K562 (cell line): ENCODE data around the gene SNRNP48. TPM values are rescaled to one million over a fixed set of nuclear protein-coding genes. Genes with fewer than 3 reads are reported as not detected.

Experiments used
- BCLAF1 ChIP-seq, 2 experiments: fragments of 450-650 bp in 1 of 2; IDR thresholded peaks; 2 replicates each; pipeline ENCODE4 v1.6.1; 2011 to 2017; ENCODE audit warnings: low read depth in 2 of 2, antibody characterized with exemption in 1 of 2, borderline replicate concordance in 1 of 2, low read length in 1 of 2, mild to moderate bottlenecking in 1 of 2, mixed read lengths in 1 of 2; ENCODE audit not compliant: control insufficient read depth in 1 of 2
- HCFC1 ChIP-seq: IDR thresholded peaks from 2 replicates; pipeline ENCODE4 v1.6.1; 2012; ENCODE audit warnings: low read depth, low read length, improper control_type of control experiment
- MEF2A ChIP-seq: IDR thresholded peaks from 2 replicates; pipeline ENCODE4 v1.6.1; 2011; ENCODE audit warnings: low read depth, mild to moderate bottlenecking, low read length, moderate library complexity; ENCODE audit not compliant: control insufficient read depth
- SMARCB1 ChIP-seq: IDR thresholded peaks from 2 replicates; pipeline ENCODE4 v1.6.1; 2011; ENCODE audit warnings: improper control_type of control experiment, low read depth; ENCODE audit not compliant: insufficient read length
- ZC3H4 ChIP-seq: sonication (generic); formaldehyde crosslinking; IDR thresholded peaks from 2 replicates; pipeline ENCODE4 v1.9.0; 2021; ENCODE audit warnings: missing genetic modification reagents, borderline replicate concordance
- ZMIZ1 ChIP-seq, 2 experiments: fragments of 150-350 bp in 1 of 2; IDR thresholded peaks; 2 replicates each; pipeline ENCODE4 v1.6.1; 2012 to 2016; ENCODE audit warnings: low read depth in 2 of 2, low read length in 2 of 2, mild to moderate bottlenecking in 1 of 2, moderate library complexity in 1 of 2
- ZNF263 ChIP-seq: sonication (generic); formaldehyde crosslinking; IDR thresholded peaks from 2 replicates; pipeline ENCODE4 v1.8.0; 2022; ENCODE audit warnings: mild to moderate bottlenecking, missing genetic modification reagents, borderline replicate concordance
- ZNF280B ChIP-seq: fragments of 250-450 bp; sonication (Bioruptor Pico); IDR thresholded peaks from 2 replicates; pipeline ENCODE4 v1.5.1; 2021; ENCODE audit warnings: mild to moderate bottlenecking
- ZNF436 ChIP-seq: fragments of 250-450, 450-650 bp; sonication (Bioruptor Pico); formaldehyde crosslinking; IDR thresholded peaks from 2 replicates; pipeline ENCODE4 v1.7.0; 2020; ENCODE audit warnings: mild to moderate bottlenecking
- ZNF766 ChIP-seq: fragments of 200-800 bp; sonication (Bioruptor generic); conservative IDR thresholded peaks from 2 replicates; pipeline ENCODE4 v1.6.1; 2016; ENCODE audit warnings: missing genetic modification characterization, missing compliant biosample characterization
- polyA plus RNA-seq, 8 experiments: library from polyadenylated mRNA; depleted of rRNA in 4 of 8; stranded (reverse) in 5 of 8; unstranded in 3 of 8; fragments of >200 nt; fragmentation: Nextera tagmentation in 2 of 8; fragmentation: Illumina TruSeq in 1 of 8; extraction: Ambion mirVana in 2 of 8; extraction: Trizol in 1 of 8; gene quantifications; 2 replicates each; pipeline versions ENCODE4 v1.2.1 to v1.2.3, GENCODE V29; 2011 to 2014; ENCODE audit warnings: inconsistent platforms in 1 of 8, missing spikeins in 1 of 8
- total RNA-seq, 7 experiments: library from RNA; depleted of rRNA in 6 of 7; stranded (reverse); fragments of >200 nt in 6 of 7; fragmentation: Illumina TruSeq in 2 of 7; extraction: Trizol in 2 of 7; gene quantifications; 2 replicates each; pipeline versions ENCODE4 v1.2.1 to v1.2.3, GENCODE V29; 2011 to 2021; ENCODE audit warnings: low replicate concordance in 1 of 7
- TF ChIP-seq, protein P1 (sequence below): fragments of 450-650 bp; formaldehyde crosslinking; IDR thresholded peaks from 2 replicates; pipeline ENCODE4 v1.4.0; 2020; ENCODE audit warnings: mild to moderate bottlenecking, moderate library complexity
- TF ChIP-seq, protein P2 (sequence below): sonication (generic); formaldehyde crosslinking; IDR thresholded peaks from 2 replicates; pipeline ENCODE4 v1.8.1; 2023; ENCODE audit warnings: mild to moderate bottlenecking, missing genetic modification reagents
- TF ChIP-seq, protein P3 (sequence below): fragments of 250-450 bp; sonication (Bioruptor Pico); IDR thresholded peaks from 2 replicates; pipeline ENCODE4 v1.4.0; 2020; ENCODE audit warnings: mild to moderate bottlenecking

SNRNP48 gene
- total and polyA plus RNA-seq, 9 of the 15 experiments (the other 6 are each of a cell fraction or from before 2014, with no cell fraction given), result 6.2 to 32.9 (median 18.6) TPM

DNA sequence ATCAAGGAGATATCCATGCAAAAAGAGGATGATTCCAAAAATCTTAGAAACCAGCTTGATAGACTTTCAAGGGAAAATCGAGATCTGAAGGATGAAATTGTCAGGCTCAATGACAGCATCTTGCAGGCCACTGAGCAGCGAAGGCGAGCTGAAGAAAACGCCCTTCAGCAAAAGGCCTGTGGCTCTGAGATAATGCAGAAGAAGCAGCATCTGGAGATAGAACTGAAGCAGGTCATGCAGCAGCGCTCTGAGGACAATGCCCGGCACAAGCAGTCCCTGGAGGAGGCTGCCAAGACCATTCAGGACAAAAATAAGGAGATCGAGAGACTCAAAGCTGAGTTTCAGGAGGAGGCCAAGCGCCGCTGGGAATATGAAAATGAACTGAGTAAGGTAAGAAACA lies 10.1 kb upstream of the SNRNP48 start (continued):
- TF ChIP-seq BCLAF1 (IDR thresholded peaks at IDR 0.05; ENCODE audit: borderline replicate concordance in 1 of 2, control insufficient read depth in 1 of 2, low read depth in 2 of 2, low read length in 1 of 2) (no peak), ZNF436 (CRISPR knock-in tag) (no peak), ZNF263 (CRISPR knock-in tag) (no peak), HCFC1 (no peak), ZC3H4 (no peak), ZMIZ1 (IDR thresholded peaks at IDR 0.05; ENCODE audit: low read depth in 2 of 2, low read length in 2 of 2) (no peak), SMARCB1 (no peak), MEF2A (no peak), ZNF280B (CRISPR knock-in tag) (no peak), ZNF766 (CRISPR knock-in tag) (no peak)
- TF ChIP-seq, protein P1, sequence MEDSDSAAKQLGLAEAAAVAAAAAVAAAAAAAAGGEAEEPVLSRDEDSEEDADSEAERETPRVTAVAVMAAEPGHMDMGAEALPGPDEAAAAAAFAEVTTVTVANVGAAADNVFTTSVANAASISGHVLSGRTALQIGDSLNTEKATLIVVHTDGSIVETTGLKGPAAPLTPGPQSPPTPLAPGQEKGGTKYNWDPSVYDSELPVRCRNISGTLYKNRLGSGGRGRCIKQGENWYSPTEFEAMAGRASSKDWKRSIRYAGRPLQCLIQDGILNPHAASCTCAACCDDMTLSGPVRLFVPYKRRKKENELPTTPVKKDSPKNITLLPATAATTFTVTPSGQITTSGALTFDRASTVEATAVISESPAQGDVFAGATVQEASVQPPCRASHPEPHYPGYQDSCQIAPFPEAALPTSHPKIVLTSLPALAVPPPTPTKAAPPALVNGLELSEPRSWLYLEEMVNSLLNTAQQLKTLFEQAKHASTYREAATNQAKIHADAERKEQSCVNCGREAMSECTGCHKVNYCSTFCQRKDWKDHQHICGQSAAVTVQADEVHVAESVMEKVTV (CRISPR knock-in tag), result no peak
- TF ChIP-seq, protein P2, sequence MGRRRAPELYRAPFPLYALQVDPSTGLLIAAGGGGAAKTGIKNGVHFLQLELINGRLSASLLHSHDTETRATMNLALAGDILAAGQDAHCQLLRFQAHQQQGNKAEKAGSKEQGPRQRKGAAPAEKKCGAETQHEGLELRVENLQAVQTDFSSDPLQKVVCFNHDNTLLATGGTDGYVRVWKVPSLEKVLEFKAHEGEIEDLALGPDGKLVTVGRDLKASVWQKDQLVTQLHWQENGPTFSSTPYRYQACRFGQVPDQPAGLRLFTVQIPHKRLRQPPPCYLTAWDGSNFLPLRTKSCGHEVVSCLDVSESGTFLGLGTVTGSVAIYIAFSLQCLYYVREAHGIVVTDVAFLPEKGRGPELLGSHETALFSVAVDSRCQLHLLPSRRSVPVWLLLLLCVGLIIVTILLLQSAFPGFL (CRISPR knock-in tag), result no peak
- TF ChIP-seq, protein P3, sequence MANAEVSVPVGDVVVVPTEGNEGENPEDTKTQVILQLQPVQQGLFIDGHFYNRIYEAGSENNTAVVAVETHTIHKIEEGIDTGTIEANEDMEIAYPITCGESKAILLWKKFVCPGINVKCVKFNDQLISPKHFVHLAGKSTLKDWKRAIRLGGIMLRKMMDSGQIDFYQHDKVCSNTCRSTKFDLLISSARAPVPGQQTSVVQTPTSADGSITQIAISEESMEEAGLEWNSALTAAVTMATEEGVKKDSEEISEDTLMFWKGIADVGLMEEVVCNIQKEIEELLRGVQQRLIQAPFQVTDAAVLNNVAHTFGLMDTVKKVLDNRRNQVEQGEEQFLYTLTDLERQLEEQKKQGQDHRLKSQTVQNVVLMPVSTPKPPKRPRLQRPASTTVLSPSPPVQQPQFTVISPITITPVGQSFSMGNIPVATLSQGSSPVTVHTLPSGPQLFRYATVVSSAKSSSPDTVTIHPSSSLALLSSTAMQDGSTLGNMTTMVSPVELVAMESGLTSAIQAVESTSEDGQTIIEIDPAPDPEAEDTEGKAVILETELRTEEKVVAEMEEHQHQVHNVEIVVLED (CRISPR knock-in tag), result no peak
